ENCODE data around the gene SELENON. TPM values are rescaled to one million over a fixed set of nuclear protein-coding genes. Genes with fewer than 3 reads are reported as not detected.

SELENON gene
- polyA plus RNA-seq, 3 donors, result 72.8 to 79.9 (median 74.1) TPM

DNA sequence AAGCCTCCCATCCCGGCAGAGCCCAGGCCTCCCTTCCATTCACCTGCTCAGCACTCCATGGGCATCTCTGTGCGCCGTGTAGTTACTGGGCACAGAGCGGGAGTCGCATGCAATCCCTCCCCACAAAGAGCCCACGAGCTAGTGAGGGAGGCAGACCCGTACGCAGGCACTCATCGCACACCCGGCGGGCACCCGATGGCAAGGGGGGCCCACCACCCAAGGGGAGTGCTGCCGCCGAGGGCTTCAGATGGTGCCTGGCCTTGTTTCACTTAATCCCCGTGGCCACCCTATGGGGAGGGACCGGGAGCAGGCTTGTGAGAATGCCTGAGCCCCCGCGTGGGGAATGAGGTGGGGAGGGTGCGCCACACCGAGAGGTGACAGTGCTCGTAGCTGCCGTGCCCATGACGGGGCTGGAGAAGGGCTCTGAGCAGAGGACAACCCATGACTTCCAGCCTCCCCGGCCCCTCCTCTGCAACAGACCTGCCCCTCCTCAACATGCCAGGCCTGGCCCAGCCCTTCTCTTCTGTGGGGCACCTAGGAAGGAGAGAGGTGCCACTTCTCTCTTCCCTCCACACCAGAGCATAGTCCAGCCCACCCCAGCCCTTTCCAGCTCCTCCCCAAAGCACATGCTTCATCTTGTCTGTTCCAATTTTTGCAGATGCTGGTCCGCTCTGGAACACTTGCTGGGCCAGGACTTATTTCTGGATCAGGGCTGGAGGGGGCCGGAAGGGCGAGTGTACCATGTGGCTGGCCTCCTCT, 30.2 kb upstream of the SELENON start:
- DNase-seq (ENCODE audit: low read depth in 3 of 3, low spot score in 2 of 3), result no peak

DNA sequence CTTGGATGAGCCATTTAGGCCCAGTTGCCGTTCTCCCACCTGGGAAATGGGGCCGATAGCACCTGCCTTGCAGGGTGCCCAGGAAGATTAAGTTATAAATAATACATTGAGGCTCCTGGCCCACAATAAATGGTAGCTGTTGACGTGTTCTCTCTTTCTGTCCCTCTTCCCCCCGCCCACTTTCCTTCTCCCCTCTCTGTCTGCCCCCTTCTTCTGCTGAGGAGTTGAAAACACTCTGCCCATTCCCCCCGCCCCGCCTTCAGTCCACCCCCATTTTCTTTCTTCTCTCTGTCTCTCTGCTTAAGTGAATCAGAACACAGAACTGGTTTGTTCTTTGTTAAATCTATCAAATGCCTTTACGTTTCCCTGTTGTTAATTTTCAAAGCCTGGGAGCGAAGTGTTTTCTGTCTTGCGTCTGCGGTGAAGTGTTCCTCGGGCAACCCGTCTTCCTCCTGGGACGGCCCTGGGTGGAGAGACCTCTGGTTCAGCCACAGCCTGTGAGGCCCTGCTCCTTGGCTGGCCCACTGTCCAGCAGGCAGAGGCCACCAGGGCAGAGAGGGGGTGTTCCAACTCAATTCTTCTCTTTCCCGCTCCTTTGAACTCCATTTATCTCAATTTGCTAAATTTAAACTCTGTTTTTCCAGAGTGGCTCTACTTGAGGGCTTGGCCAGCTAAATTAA, 29.3 kb upstream of the SELENON start:
- no peak for DNase-seq (ENCODE audit: low read depth in 3 of 3, low spot score in 2 of 3)

DNA sequence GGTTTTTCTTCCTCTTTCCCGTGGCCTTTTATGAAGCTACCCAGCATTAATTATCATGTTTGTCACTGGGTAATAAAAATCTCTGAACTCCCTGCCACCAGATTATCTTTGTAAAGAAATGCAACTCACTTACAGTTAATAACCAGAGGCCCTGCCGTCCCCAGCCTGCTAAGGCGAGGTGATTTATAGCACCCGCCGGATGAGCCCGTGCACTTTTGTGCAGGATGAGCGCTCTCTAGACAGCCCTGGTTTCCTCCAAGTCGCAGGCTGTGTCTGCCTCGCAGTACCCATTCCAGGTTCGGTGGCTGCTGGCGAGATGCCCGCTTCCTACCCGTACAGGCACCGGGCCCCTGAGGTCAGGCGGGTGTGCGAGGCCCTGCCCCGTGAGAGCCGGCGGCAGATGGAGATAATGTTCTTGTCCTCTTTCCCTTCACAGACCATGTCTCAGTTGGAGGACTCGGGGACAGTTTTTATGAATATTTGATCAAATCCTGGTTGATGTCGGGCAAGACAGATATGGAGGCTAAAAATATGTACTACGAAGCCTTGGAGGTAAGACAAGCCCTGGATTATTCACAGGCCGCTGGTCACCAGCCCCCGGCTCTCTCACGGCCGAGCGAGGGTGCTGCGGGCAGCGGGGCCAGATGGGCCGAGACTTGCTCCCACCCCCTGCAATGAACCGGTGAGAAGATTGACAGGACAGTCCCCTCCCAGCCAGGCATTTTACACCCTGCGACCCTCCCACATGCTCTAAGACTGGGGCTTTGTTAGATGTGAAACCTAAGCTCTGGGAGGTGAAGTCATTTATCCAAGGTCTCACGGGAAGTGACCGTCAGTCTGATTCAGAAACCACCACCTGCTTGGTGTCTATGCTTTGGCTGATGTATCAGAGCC, 28.5 kb upstream of the SELENON start:
- DNase-seq (ENCODE audit: low read depth in 3 of 3, low spot score in 2 of 3), result peak; percentile 72 to 82 (median 77)

DNA sequence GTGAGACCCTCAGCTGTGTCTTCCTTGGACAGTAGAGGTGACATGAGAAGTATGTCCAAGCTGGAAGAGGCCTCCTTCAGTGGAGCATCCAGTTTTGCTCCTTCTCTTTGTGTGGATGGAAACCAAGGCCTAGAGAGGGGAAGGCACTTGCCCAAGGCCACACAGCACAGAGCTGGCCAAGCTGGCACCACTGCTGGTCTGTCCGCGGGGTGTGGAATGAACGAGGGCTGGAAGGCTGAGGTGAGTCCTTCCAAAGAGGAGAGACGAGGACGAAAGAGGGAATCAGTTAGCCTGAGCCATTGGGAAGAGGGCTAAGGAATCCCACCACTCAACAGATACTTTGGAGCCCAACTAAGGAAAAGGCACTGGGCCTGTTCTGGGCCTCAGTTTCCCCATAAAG, 27.8 kb upstream of the SELENON start:
- DNase-seq (ENCODE audit: low read depth in 3 of 3, low spot score in 2 of 3), result no peak

DNA sequence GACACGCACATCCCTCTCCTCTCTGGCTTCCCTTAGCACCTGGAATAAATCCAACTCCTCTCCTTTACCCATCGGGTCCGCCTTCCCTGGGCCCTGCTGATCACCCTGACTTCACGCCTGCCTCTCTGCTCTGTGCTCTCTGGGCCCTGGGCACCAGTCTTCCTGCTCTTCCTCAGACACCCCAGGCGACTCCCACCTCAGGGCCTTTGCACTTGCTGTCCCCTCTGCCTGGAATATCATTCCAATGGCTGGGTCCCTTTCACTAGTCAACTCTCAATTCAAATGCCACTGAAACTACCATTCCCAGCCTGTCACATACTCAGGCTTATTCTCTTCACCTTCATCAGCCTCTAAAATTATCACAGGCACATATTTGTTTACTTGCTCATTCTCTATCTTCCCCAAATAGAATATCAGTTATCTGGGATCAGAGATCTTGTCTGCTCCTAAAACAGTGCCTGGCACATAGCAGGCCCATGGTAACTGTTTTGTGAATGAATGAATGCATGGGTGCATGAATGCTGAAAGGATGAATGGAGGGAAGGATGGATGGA, 27.2 kb upstream of the SELENON start:
- no peak for DNase-seq (ENCODE audit: low read depth in 3 of 3, low spot score in 2 of 3)

DNA sequence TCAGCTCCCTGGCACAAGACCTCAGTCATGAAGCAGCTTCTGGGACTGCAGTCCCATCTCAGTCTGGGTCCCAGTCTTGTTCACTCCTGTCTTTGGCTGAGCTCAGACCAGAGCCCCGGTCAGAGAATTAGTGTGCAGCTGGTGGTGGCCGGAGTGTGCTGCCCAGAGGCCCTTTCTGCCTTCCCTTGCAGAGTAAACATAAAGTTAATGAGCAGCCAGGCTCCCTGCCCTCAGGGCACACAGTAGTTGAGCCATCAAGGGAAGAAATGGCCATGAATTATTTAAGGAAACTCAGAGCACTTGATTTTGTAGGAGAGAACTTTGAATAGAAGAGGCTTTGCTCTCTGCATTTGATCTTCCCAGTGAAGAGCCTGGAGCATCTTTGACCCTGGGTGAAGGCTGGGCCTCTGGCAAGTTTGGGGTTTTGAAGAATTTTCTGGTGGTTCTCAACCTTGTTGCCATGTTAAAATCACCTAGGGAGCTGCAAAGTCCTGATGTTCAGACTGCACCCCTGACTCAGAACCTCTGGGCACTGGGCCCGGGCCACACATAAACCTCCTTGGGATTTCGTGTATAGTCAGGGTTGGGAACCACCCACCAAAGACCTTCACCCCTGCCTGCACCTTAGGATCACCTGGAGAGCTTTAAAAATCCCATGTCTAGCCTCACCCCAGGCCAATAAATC, 26.4 kb upstream of the SELENON start:
- DNase-seq (ENCODE audit: low read depth in 3 of 3, low spot score in 2 of 3), result peak in 2 of 3 donors; percentile 50 to 67

DNA sequence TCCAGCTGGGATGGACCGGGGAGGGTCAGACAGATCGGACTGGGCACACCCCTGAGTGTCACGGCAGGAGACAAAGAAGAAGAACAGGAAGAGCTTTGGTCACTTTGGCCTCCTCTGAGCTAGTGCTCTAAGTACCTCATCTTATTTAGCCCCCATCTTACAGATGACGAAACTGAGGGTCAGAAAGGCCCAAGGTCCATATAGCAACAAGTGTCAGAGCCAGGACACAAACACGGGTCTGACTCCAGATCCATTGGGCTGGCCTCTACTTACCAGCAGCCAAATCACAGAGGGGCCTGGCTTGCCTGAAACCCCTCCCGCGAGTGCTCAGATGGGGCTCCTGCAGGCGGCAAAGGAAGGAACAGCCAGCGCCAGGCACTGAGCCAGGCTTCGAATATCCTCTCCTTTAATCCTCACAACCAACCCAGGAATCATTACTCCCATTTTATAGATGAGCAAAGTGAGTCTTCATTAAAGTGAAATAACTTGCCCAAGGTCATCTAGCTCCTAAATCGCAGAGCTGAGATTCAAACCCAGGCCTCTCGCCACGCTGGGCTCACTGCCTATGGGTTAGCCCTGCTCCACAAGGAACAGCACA, 25.7 kb upstream of the SELENON start:
- DNase-seq (ENCODE audit: low read depth in 3 of 3, low spot score in 2 of 3), result no peak

DNA sequence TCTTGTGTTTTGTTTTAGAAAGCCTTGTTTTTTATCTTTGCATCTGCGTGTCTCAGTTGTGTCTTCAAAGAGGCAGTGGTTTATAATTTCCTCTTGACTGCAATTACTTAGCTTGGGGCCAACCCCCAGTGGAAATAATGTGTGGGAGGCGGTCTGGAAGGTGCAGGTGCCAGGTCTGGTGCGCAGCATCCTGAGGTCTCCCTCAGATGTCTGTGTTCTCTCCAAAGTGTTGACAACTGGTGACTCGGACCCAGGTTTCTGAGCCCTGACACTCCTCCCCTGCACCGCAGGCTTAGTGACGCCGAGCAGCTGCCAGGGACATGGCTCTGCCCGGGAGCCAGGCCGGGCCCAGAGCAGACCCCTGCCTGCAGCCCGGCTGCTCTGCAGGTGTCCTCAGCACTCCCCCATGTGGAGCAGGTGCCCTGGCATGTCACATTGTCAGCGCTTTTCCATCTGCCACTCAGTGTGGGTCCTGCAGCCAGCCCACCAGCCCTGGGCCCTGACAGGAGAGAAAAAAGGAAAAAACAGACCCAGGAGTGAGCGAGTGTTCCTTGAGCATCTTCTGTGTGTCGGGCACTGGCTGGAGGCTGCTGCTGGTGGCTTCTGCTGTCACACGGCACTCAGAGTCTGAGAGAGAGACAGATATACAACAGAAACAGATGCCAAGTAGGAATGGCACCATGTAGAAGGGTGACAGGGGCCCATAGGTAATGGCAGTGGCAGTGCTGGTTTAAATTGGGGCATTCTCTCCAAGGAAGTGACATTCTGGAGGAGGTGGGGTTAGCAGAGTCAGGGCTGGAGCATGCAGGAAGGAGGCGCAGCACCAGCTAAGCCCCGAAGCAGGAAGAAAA, 24.8 kb upstream of the SELENON start:
- DNase-seq (ENCODE audit: low read depth in 3 of 3, low spot score in 2 of 3), result no peak

DNA sequence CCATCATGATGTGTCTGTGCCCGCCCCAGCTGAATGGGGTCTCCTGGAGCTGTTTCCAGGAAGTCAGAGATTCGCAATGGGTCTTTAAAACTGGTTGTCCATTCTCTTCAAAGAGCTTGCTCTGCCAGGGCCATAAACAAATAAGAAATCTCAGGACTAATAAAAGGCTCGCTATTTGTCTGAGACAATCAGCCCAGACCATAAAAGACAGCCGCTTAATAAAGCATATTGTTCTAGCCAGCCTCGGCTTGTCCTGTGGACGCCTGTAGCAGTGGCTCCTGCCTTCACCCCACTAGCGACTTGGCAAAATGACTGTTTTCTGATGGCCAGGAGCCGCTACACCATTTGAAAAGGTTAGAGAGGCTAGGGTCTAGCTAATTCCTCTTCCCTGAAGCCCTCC, 20.6 kb upstream of the SELENON start:
- no peak for DNase-seq (ENCODE audit: low read depth in 3 of 3, low spot score in 2 of 3)

DNA sequence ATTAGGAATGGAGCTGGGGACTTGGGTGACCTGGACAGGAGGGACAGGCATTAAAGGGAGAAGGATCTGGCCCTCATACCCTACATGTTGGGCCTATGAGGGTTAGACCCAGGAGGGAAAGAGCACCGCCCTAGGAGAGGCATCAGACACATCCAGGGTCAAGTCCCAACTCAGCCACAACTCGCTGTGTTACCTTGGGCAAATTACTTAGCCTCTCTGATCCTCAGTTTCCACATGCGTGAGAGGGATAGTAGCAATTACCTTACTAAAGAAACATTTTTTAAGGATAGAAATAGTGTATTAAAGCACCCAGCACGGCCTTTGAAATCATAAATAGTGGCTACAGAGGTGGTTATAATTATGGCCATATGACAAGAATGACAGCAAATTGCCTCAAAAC, 20.1 kb upstream of the SELENON start:
- no peak for DNase-seq (ENCODE audit: low read depth in 3 of 3, low spot score in 2 of 3)

DNA sequence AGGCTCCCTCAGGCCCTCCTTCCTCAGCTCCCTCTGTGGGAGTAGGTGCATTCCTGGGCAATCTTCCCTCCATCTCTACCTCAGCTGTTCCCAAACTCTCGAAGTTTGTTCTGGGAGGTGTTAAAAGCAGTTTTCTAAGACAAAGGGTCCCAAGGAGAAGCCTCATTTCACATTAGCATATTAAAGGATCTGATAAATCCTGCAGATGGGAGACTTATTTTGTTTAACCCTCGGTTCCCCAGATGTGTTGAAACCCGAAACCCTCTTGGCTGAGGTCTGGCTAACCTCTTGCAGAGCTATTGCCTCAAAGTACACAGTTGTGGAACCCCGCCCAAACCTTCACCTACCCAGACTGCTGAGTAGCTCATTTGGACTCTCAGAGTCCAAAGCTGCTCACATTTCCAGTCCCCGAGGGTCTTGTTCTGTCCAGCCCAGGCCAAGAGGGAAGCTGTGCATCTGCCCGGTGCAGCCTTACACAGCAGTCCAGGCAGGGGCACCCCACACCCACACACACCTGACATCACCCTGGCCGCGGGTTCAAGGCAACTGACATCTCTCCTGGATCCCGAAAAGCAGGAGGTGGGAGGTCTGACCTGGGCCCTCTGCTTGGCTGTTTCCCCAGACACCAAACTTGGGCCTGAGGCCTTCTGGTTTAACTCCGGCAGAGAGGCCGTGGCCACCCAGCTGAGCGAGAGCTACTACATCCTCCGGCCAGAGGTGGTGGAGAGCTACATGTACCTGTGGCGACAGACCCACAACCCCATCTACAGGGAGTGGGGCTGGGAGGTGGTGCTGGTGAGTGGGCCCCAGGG, 19.5 kb upstream of the SELENON start:
- DNase-seq (ENCODE audit: low read depth in 3 of 3, low spot score in 2 of 3), result no peak

DNA sequence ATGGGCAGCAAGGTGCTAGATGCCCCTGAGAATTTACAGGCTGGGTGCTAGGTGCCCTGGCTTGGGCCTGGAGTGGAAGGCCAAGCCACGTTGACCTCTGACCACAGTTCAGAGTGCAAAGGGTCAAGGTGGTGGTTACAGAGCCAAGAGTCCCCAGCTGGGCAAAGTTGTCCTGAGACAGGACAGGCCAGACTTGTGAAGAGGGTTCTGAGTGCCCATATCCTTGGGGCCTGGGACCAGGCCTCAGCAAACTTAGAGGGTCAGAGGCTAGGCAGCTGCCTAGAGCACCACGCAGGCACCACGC, 18.9 kb upstream of the SELENON start:
- no peak for DNase-seq (ENCODE audit: low read depth in 3 of 3, low spot score in 2 of 3)

DNA sequence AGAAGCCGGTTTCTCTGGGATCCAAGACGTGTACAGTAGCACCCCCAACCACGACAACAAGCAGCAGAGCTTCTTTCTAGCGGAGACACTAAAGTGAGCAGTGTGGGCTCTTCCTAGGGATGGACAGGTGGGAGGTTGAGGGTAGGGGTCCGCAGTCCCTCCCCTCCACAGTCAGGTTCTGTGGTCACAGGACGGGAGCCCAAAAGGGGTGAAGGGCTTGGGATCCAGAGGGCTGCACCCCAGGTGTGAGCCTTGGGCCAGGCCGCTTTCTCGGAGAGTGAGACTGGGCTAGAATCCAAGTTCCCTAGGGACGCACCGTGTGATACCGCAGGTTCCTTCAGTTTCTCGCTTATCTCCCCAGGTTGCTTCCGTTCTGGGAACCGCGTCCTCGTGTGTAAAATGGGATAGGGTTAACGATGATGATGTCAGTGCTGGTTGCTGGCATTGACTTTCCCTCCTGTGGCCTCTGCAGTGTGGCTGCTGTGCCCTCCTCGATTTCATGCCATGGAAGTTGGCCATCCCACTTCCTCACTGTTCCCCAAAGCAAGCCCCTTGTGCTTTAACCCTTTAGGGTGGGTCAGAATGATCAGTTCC, 17.3 kb upstream of the SELENON start:
- no peak for DNase-seq (ENCODE audit: low read depth in 3 of 3, low spot score in 2 of 3)

DNA sequence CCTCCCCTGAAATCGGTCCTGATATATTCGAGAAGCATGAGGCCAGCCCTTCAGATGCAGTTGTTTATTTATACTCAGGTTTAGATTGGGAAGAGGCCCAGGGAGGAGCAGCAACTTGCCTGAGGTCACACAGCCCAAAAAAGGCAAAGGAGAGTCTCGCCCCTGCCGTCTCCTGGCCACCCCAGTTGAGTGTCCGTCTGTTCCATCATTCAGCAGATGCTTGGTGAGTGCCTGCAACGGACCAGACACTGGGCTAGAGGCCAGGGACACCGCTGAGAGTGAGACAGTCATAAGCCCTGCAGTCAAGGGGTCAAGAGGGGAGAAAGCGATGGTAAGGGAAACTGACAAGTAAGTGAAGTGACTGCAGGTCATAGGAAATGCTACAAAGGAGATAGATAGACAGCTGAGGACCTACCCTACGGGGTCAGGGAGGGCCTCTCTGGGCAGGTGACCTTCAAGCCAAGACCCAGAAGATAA, 15.4 kb upstream of the SELENON start:
- DNase-seq (ENCODE audit: low read depth in 3 of 3, low spot score in 2 of 3), result no peak

DNA sequence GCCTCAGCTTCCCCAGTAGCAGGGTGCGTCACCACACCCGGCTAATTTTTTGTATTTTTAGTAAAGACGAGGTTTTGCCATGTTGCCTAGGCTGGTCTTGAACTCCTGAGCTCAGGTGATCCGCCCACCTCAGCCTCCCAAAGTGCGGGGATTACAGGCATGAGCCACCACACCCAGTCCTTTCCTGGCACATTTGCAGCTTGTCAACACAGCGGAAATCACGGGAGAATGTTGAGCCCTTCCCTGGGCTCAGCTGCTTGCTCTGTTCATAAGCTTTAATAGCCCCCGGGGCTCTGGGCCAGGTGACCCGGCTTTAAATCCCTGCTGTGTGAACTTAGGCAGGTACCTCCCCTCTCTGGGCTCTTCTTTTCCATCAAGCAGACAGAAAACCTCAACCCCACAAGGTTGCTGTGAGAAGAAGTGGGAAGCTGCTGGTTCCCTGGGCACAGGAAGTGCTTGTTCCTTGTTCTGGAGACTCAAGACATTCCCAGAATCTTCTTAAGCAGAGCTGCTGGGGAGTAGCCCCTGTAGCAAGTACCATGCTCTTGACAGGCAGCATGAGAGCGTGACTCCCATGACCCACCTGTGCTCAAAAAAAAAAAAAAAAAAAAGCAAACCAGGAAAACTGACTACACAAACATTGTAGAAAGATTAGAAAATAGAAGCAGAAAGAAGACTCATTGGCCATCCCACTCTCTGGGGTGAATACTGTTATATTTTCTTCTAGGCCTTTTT, 14.5 kb upstream of the SELENON start:
- no peak for DNase-seq (ENCODE audit: low read depth in 3 of 3, low spot score in 2 of 3)

DNA sequence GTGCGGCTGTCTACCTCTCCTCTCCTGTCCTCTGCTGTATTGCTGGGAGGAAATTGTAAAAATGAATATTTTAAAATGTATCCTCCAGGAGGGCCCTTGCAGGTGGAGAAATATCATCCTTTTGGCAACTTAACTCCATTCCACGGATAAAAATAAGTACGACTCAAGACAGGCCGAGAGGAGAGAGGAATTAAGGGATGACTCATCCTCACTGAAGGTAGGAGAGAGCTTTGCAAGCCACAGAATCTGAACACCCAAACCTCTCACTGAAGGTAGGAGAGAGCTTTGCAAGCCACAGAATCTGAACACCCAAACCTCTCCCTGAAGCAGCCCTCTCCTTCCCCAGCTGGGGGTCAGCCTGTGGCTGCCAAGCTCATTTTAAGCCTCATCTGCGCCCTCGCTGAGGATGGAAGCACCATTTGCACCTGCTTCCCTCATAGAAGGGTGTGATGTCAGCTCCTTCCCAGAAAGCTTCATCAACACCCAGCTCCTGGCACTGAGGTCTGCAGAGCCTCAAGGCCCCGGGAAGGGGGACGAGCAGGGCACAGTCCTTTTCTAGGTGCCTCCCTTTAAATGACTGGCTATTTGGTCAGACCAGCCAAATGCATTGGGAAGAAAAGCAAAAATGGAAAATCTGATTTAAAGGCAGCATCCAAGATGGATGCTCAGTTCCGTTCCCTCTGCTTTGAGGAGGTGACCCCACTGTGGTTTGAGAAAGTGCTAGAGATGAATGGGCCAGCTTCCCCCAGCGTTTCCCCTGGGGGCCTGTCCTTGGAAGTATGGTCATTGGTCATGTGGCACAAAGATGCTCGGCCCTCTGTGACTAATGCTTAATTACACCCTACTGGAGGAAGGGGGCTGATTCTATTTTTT, 12.9 kb upstream of the SELENON start:
- DNase-seq (ENCODE audit: low read depth in 3 of 3, low spot score in 2 of 3), result no peak

Measured in right renal cortex interstitium (tissue), 3 donors.